ENCODE measurements around the gene SMARCD2.

GRCh38 chr17:63855185-63855584, 12.7 kb upstream of the SMARCD2 start:
- no peak for TF ChIP-seq POLR2AphosphoS5 (IDR thresholded peaks at IDR 0.05; ENCODE audit: low read depth, low read length)
- no peak for TF ChIP-seq POLR2A (IDR thresholded peaks at IDR 0.05; ENCODE audit: low read depth, low read length)

Measured in GM12892 (cell line).